HEK293T (cell line): ENCODE results near the gene POU2AF3.

Experiments
- CTCF ChIA-PET: fragments of 350-600 bp; formaldehyde crosslinking; extraction: SDS; loops from one replicate; lab custom pipeline; 2021; ENCODE audit warnings: antibody characterized with exemption, inconsistent platforms; lab: Yijun Ruan, JAX
- POLR2A ChIA-PET: fragments of 350-600 bp; formaldehyde crosslinking; extraction: SDS; loops from one replicate; lab custom pipeline; 2020; ENCODE audit warnings: antibody characterized with exemption, inconsistent platforms; lab: Yijun Ruan, JAX
- DNase-seq: peaks from one replicate; pipeline ENCODE4 v3.0.0; 2012; ENCODE audit warnings: mixed read lengths; ENCODE audit errors: extremely low spot score
- ARNT ChIP-seq: fragments of 450-650 bp; IDR thresholded peaks from 2 replicates; pipeline ENCODE4 v1.6.1; 2017; ENCODE audit warnings: mild to moderate bottlenecking
- BHLHE40 ChIP-seq: fragments of 450-650 bp; IDR thresholded peaks from 2 replicates; pipeline ENCODE4 v1.6.1; 2016; ENCODE audit warnings: mild to moderate bottlenecking, moderate library complexity, borderline replicate concordance
- CTBP1 ChIP-seq: fragments of 450-650 bp; IDR thresholded peaks from 2 replicates; pipeline ENCODE4 v1.6.1; 2016; ENCODE audit warnings: borderline replicate concordance
- ELF4 ChIP-seq: fragments of 450-650 bp; IDR thresholded peaks from 2 replicates; pipeline ENCODE4 v1.6.1; 2017; ENCODE audit warnings: antibody characterized with exemption
- FOXA1 ChIP-seq: fragments of 450-650 bp; IDR thresholded peaks from 2 replicates; pipeline ENCODE4 v1.6.1; 2016; ENCODE audit warnings: mild to moderate bottlenecking
- FOXK2 ChIP-seq: fragments of 450-650 bp; IDR thresholded peaks from 2 replicates; pipeline ENCODE4 v1.6.1; 2016; ENCODE audit warnings: mild to moderate bottlenecking
- FOXM1 ChIP-seq: fragments of 450-650 bp; IDR thresholded peaks from 2 replicates; pipeline ENCODE4 v1.6.1; 2017; ENCODE audit warnings: mild to moderate bottlenecking, borderline replicate concordance
- HDGF ChIP-seq: fragments of 450-650 bp; IDR thresholded peaks from 2 replicates; pipeline ENCODE4 v1.6.1; 2017; ENCODE audit warnings: antibody characterized with exemption, borderline replicate concordance
- L3MBTL2 ChIP-seq: fragments of 450-650 bp; conservative IDR thresholded peaks from 2 replicates; pipeline ENCODE4 v1.6.1; 2016; ENCODE audit warnings: mild to moderate bottlenecking
- LEF1 ChIP-seq: fragments of 450-650 bp; IDR thresholded peaks from 2 replicates; pipeline ENCODE4 v1.6.1; 2017; ENCODE audit warnings: mild to moderate bottlenecking, borderline replicate concordance
- NFRKB ChIP-seq: fragments of 450-650 bp; IDR thresholded peaks from 2 replicates; pipeline ENCODE4 v1.6.1; 2016; ENCODE audit warnings: mild to moderate bottlenecking, moderate library complexity
- PKNOX1 ChIP-seq: fragments of 450-650 bp; IDR thresholded peaks from 2 replicates; pipeline ENCODE4 v1.6.1; 2016
- SP1 ChIP-seq: fragments of 450-650 bp; IDR thresholded peaks from 2 replicates; pipeline ENCODE4 v1.6.1; 2017
- SUZ12 ChIP-seq: fragments of 450-650 bp; IDR thresholded peaks from 2 replicates; pipeline ENCODE4 v1.6.1; 2016; ENCODE audit warnings: mild to moderate bottlenecking
- TARDBP ChIP-seq: fragments of 450-650 bp; IDR thresholded peaks from 2 replicates; pipeline ENCODE4 v1.6.1; 2016
- ZNF384 ChIP-seq: fragments of 450-650 bp; IDR thresholded peaks from 2 replicates; pipeline ENCODE4 v1.6.1; 2016

The POU2AF3 gene

GRCh38 chr11:111352935-111353710, 54.8 kb downstream of the POU2AF3 start:
- no peak for TF ChIP-seq LEF1
- no peak for TF ChIP-seq ELF4
- TF ChIP-seq BHLHE40 = no peak
- no peak for TF ChIP-seq FOXM1
- TF ChIP-seq L3MBTL2 = no peak
- TF ChIP-seq TARDBP = no peak
- TF ChIP-seq FOXK2 = no peak
- no peak for TF ChIP-seq HDGF
- no peak for TF ChIP-seq CTBP1
- TF ChIP-seq PKNOX1 = no peak
- no peak for TF ChIP-seq FOXA1

GRCh38 chr11:111353776-111354600, 55.6 kb downstream of the POU2AF3 start:
- TF ChIP-seq L3MBTL2 = no peak
- no peak for TF ChIP-seq PKNOX1
- TF ChIP-seq ZNF384 = no peak
- TF ChIP-seq SP1 = no peak
- TF ChIP-seq ARNT = no peak
- TF ChIP-seq FOXK2 = no peak
- no peak for TF ChIP-seq HDGF
- no peak for TF ChIP-seq CTBP1
- TF ChIP-seq SUZ12 = no peak
- no peak for TF ChIP-seq BHLHE40
- TF ChIP-seq TARDBP = no peak
- no peak for TF ChIP-seq FOXA1
- TF ChIP-seq LEF1 = no peak
- ChIA-PET POLR2A (no interaction called here), CTCF (no interaction called here)
- DNase-seq = no peak

More at GRCh38 chr11:111352935-111353710, 54.8 kb downstream of the POU2AF3 start:
- POLR2A ChIA-PET = no interaction called here
- CTCF ChIA-PET = no interaction called here
- DNase-seq = no peak

- no peak for TF ChIP-seq TARDBP
- no peak for TF ChIP-seq LEF1
- no peak for TF ChIP-seq FOXA1
- no peak for TF ChIP-seq ARNT
- CTCF ChIA-PET = no interaction called here
- POLR2A ChIA-PET = no interaction called here
- no peak for DNase-seq
Observed at GRCh38 chr11:111354601-111354891, 56.2 kb downstream of the POU2AF3 start.

GRCh38 chr11:111355101-111355500, 56.8 kb downstream of the POU2AF3 start:
- DNase-seq = no peak
- ChIA-PET POLR2A (no interaction called here), CTCF (no interaction called here)
- TF ChIP-seq ARNT (no peak), FOXK2 (no peak), ELF4 (no peak), CTBP1 (no peak), SUZ12 (no peak), LEF1 (no peak), SP1 (no peak), L3MBTL2 (no peak), FOXM1 (no peak), HDGF (no peak)

- DNase-seq = no peak
- CTCF ChIA-PET = no interaction called here
- POLR2A ChIA-PET = no interaction called here
- TF ChIP-seq NFRKB (no peak), FOXA1 (no peak), CTBP1 (no peak), ELF4 (no peak)
Observed at GRCh38 chr11:111355956-111356659, 57.8 kb downstream of the POU2AF3 start.

GRCh38 chr11:111356660-111357048, 58.3 kb downstream of the POU2AF3 start:
- POLR2A ChIA-PET = no interaction called here
- DNase-seq = no peak
- TF ChIP-seq TARDBP (no peak), ARNT (no peak), FOXM1 (no peak), BHLHE40 (no peak), PKNOX1 (no peak), SP1 (no peak), NFRKB (no peak), SUZ12 (no peak), ELF4 (no peak), FOXA1 (no peak), HDGF (no peak), LEF1 (no peak), ZNF384 (no peak), FOXK2 (no peak), CTBP1 (no peak), L3MBTL2 (no peak)
- CTCF ChIA-PET = no interaction called here
